Measurements from ENCODE around the gene CHURC1. TPM values are rescaled to one million over a fixed set of nuclear protein-coding genes. Genes with fewer than 3 reads are reported as not detected.

CHURC1 gene
- total RNA-seq, 4 donors from 2014 or later: 67.0 to 138 (median 107) TPM

DNA sequence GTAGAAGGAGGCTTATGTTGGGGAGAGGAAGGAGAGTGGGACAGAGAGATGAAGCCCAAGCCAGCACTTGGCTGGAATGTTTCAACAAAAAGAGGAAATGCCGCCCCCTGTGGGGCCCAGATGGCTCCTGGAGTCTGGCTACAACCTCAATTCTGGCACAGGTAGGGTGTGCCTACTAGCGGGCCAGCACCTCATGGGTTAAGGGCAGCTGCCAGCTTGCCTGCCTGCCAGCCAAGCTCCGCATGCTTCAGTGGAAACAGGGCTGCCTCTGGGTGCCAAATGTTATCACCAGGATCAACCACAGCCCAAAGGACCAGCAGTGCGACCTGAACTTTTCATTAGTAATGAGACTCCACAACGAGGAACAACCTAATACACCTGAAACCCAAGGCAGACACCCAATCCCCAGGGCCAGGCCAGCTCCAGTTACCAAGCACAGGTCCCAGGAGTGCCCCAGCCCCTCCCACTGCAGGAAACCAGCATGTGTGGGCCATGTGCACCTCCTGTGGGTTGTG, 46.6 kb downstream of the CHURC1 start:
- Histone ChIP-seq H3K4me3 (no peak overlapping the region), H3K27ac (replicated peaks in 1 of 4) (no peak overlapping the region), H3K4me1 (peaks cover 0 to 6% (median 0%) of the 10 kb centered on the region in 4 donors), H3K36me3 (peaks cover 0 to 4% (median 0%) of the 10 kb centered on the region in 4 donors), H3K27me3 (no peaks in the 10 kb centered on the region), H3K9me3 (no peaks in the 10 kb centered on the region)
- WGBS: 67% methylated on average over 4 of the region's 5 CpGs
- intact Hi-C loops (cut with DNase I): no loop called here
- TF ChIP-seq EP300 (IDR thresholded peaks at IDR 0.05) (no peak), POLR2A (IDR thresholded peaks at IDR 0.05; ENCODE audit: low read depth) (no peak), POLR2AphosphoS5 (IDR thresholded peaks at IDR 0.05) (no peak)
- TF ChIP-seq, protein P1, sequence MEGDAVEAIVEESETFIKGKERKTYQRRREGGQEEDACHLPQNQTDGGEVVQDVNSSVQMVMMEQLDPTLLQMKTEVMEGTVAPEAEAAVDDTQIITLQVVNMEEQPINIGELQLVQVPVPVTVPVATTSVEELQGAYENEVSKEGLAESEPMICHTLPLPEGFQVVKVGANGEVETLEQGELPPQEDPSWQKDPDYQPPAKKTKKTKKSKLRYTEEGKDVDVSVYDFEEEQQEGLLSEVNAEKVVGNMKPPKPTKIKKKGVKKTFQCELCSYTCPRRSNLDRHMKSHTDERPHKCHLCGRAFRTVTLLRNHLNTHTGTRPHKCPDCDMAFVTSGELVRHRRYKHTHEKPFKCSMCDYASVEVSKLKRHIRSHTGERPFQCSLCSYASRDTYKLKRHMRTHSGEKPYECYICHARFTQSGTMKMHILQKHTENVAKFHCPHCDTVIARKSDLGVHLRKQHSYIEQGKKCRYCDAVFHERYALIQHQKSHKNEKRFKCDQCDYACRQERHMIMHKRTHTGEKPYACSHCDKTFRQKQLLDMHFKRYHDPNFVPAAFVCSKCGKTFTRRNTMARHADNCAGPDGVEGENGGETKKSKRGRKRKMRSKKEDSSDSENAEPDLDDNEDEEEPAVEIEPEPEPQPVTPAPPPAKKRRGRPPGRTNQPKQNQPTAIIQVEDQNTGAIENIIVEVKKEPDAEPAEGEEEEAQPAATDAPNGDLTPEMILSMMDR (IDR thresholded peaks at IDR 0.05): no peak
- DNase-seq (ENCODE audit: extremely low spot score): no peak

DNA sequence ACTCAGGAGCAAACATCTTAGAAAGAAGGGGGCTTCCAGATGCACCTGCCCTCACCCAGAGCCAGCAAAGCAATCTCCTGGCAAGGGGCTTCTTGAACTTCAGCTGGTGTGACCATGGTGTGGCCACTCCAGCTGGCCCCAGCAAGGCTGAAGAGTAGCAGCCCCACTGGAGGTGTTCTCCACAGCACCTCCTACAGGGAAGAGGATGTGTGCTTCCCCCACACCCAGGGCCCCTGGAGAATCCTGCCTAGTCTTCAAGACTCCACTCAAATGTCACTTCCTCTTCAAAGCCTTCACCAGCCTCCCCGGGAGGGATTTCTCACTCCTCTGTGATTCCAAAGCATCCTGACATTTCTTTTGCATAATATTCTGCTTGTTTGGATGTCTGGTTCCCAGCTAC, 49.4 kb downstream of the CHURC1 start:
- DNase-seq (ENCODE audit: extremely low spot score): no peak
- TF ChIP-seq, protein P1 (IDR thresholded peaks at IDR 0.05): no peak
- no peak for TF ChIP-seq POLR2A (IDR thresholded peaks at IDR 0.05; ENCODE audit: low read depth)
- TF ChIP-seq EP300 (IDR thresholded peaks at IDR 0.05): no peak
- no peak for TF ChIP-seq POLR2AphosphoS5 (IDR thresholded peaks at IDR 0.05)
- no peak overlapping the region for H3K4me3 ChIP-seq
- intact Hi-C loops (cut with DNase I): no loop called here
- no peaks in the 10 kb centered on the region for H3K9me3 ChIP-seq
- H3K36me3 ChIP-seq: no peaks in the 10 kb centered on the region
- no peak overlapping the region for H3K27ac ChIP-seq (replicated peaks in 1 of 4)
- H3K27me3 ChIP-seq: no peaks in the 10 kb centered on the region
- WGBS: 69% methylated on average over 1 of the region's 1 CpG
- H3K4me1 ChIP-seq: peaks cover 0 to 6% (median 0%) of the 10 kb centered on the region in 4 donors

DNA sequence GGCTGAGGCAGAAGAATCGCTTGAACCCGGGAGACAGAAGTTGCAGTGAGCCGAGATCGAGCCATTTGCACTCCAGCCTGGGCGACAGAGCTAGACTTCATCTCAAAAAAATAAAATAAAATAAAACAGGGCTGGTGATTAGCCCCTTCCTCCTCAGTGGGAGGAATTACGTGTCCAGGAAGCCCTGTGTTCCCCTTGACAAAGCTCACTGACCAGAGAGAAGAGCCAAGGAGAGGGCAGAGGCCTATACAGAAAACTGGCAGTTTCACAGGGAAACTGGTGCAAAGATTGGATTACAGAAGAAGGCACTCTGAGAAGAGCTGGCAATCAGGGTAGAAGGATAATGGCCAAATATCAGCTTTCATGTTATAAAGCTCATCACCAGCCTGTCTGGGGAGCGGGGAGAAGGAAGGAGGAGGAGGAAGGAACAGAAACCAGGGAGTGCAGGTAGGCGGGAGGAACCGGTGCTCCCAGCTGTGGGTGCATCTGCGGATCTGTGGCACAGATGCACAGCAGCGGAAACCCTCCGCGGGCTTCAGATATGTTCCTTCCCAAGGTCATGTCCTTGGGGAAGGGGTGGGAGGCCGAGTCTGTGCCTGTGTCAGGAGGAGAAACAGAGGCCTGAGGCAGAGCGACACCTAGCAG, 51.2 kb downstream of the CHURC1 start:
- 87% methylated on average over 15 of the region's 15 CpGs for WGBS
- peaks cover 0 to 6% (median under 1%) of the 10 kb centered on the region in 4 donors for H3K4me1 ChIP-seq
- H3K27me3 ChIP-seq: no peaks in the 10 kb centered on the region
- H3K9me3 ChIP-seq: no peaks in the 10 kb centered on the region
- no peak for DNase-seq (ENCODE audit: extremely low spot score)
- no peak overlapping the region for H3K27ac ChIP-seq (replicated peaks in 1 of 4)
- intact Hi-C loops (cut with DNase I): no loop called here
- H3K4me3 ChIP-seq: no peak overlapping the region
- TF ChIP-seq POLR2A (IDR thresholded peaks at IDR 0.05; ENCODE audit: low read depth) (no peak), POLR2AphosphoS5 (IDR thresholded peaks at IDR 0.05) (no peak), EP300 (IDR thresholded peaks at IDR 0.05) (no peak)
- TF ChIP-seq, protein P1 (IDR thresholded peaks at IDR 0.05): no peak
- no peaks in the 10 kb centered on the region for H3K36me3 ChIP-seq

DNA sequence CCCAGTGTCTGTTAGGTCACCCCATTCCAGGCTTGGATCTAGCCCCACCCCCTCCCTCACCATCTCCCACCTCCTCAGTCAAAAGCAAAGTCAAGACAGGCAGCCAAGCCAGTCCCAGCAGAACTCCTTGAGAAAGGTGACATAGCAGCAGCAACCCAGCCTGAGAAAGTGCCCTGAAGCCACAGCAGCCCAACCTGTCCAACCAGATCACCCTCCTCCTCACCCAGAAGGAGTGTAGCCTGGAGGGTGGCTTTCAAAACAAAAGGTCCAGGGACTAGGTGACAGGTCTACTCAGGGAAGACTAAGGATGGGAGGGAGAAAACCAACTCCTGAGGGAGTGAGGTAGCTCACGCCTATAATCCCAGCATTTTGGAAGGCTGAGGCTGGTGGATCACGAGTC, 52.7 kb downstream of the CHURC1 start:
- peaks cover 7 to 16% (median 14%) of the 10 kb centered on the region in 4 donors for H3K4me1 ChIP-seq
- no peak overlapping the region for H3K27ac ChIP-seq (replicated peaks in 1 of 4)
- H3K4me3 ChIP-seq: no peak overlapping the region
- TF ChIP-seq POLR2AphosphoS5 (IDR thresholded peaks at IDR 0.05): no peak
- TF ChIP-seq, protein P1 (IDR thresholded peaks at IDR 0.05): no peak
- no peak for TF ChIP-seq EP300 (IDR thresholded peaks at IDR 0.05)
- no peak for TF ChIP-seq POLR2A (IDR thresholded peaks at IDR 0.05; ENCODE audit: low read depth)
- DNase-seq (ENCODE audit: extremely low spot score): no peak
- H3K36me3 ChIP-seq: no peaks in the 10 kb centered on the region
- peaks cover 0 to 11% (median 0%) of the 10 kb centered on the region in 4 donors for H3K27me3 ChIP-seq
- WGBS: 50% methylated on average over 2 of the region's 2 CpGs
- intact Hi-C loops (cut with DNase I): no loop called here
- no peaks in the 10 kb centered on the region for H3K9me3 ChIP-seq

Data from esophagus muscularis mucosa (tissue), 4 donors.